Measurements from ENCODE around the gene PIEZO1. TPM values are rescaled to one million over a fixed set of nuclear protein-coding genes. Genes with fewer than 3 reads are reported as not detected.

The PIEZO1 gene
- total and polyA plus RNA-seq, 9 of the 15 experiments (the other 6 are each of a cell fraction or from before 2014, with no cell fraction given), result 3.6 to 432 (median 131) TPM

GRCh38 chr16:88713568-88714419, 71.2 kb downstream of the PIEZO1 start:
- FAIRE-seq, result no peak
- POLR2A ChIA-PET, result interaction anchor here (0.9 kb wide), 1 partner anchor 18 kb away, joined by 3 read pairs; no protein-coding TSS in a partner anchor
- TF ChIP-seq PCBP1 (IDR thresholded peaks at IDR 0.05; ENCODE audit: low read depth, low read length, poor library complexity, severe bottlenecking), result peak; percentile 13
- no peak for TF ChIP-seq TFAP4 (CRISPR knock-in tag; IDR thresholded peaks at IDR 0.05; ENCODE audit: borderline replicate concordance)
- TF ChIP-seq GATA2 (CRISPR knock-in tag; IDR thresholded peaks at IDR 0.05), result no peak
- TF ChIP-seq SREBF1 (IDR thresholded peaks at IDR 0.05; ENCODE audit: borderline replicate concordance, low read depth, low read length), result no peak
- TF ChIP-seq XRCC3 (IDR thresholded peaks at IDR 0.05), result no peak
- TF ChIP-seq HNRNPLL (IDR thresholded peaks at IDR 0.05; ENCODE audit: low read depth, low read length, poor library complexity, severe bottlenecking), result peak; percentile 65
- no peak for TF ChIP-seq ILF3 (IDR thresholded peaks at IDR 0.05; ENCODE audit: borderline replicate concordance)
- no peak for TF ChIP-seq YBX1 (IDR thresholded peaks at IDR 0.05)
- TF ChIP-seq MCM5 (IDR thresholded peaks at IDR 0.05; ENCODE audit: low read depth), result no peak
- TF ChIP-seq ZNF124 (CRISPR knock-in tag; IDR thresholded peaks at IDR 0.05), result no peak
- peak; percentile 84 for TF ChIP-seq POLR2G (IDR thresholded peaks at IDR 0.05; ENCODE audit: low read depth, low read length)
- TF ChIP-seq PTBP1 (IDR thresholded peaks at IDR 0.05; ENCODE audit: low read depth, low read length), result 0 out of 2 replicates have a peak, but pooled peaks have one; percentile 55
- peak; percentile 24; the same call in 1 of the 2 replicates for TF ChIP-seq ZBTB7A (IDR thresholded peaks at IDR 0.05; ENCODE audit: borderline replicate concordance, control insufficient read depth, low read depth, low read length)
- TF ChIP-seq ZNF717 (CRISPR knock-in tag; IDR thresholded peaks at IDR 0.05), result no peak
- peak; percentile 57 for TF ChIP-seq POLR2A (conservative IDR thresholded peaks at IDR 0.05)
- peak in 1 of 2 experiments; percentile 13; a peak in 1 of 4 replicates for TF ChIP-seq FOXA3 (CRISPR knock-in tag; conservative IDR thresholded peaks at IDR 0.05 in 1 of 2, IDR thresholded peaks at IDR 0.05 in 1 of 2)
- no peak for TF ChIP-seq U2AF2 (optimal IDR thresholded peaks at IDR 0.05; ENCODE audit: low read depth, low read length)
- peak; percentile 97 for TF ChIP-seq RBM22 (IDR thresholded peaks at IDR 0.05; ENCODE audit: low read depth, low read length, poor library complexity, severe bottlenecking)
- TF ChIP-seq SP2 (IDR thresholded peaks at IDR 0.05; ENCODE audit: extremely low read depth, low read depth, low read length, poor library complexity, severe bottlenecking), result no peak
- no peak for TF ChIP-seq TOE1 (IDR thresholded peaks at IDR 0.05; ENCODE audit: borderline replicate concordance)
- TF ChIP-seq TOE1 (CRISPR knock-in tag; IDR thresholded peaks at IDR 0.05; ENCODE audit: borderline replicate concordance, low read depth), result no peak
- TF ChIP-seq BCOR (IDR thresholded peaks at IDR 0.05), result no peak
- TF ChIP-seq RBFOX2 (IDR thresholded peaks at IDR 0.05; ENCODE audit: low read depth, low read length), result peak; percentile 52; the same call in 1 of the 2 replicates

More at GRCh38 chr16:88713568-88714419, 71.2 kb downstream of the PIEZO1 start:
- peaks cover 17% of the 10 kb centered on the region; the same call in 1 of the 2 replicates for H4K20me1 ChIP-seq (replicated peaks; ENCODE audit: control insufficient read depth, insufficient read depth, low read length)
- peaks cover 0 to 65% of the 10 kb centered on the region in 2 experiments; a peak in 1 of 5 replicates for H3K4me1 ChIP-seq (replicated peaks in 1 of 2; ENCODE audit: control insufficient read depth in 2 of 2, insufficient read depth in 2 of 2, low read length in 2 of 2)
- peak; percentile 64 for ATAC-seq
- CTCF ChIA-PET (ENCODE audit: low intra/inter-chr PET ratio), result no interaction called here
- H3K27me3 ChIP-seq (ENCODE audit: control insufficient read depth in 2 of 2, insufficient read depth in 2 of 2, low read length in 2 of 2), result no peaks in the 10 kb centered on the region; a peak in 1 of 5 replicates
- H3K9ac ChIP-seq (ENCODE audit: insufficient read depth in 1 of 2, low read depth in 2 of 2, low read length in 2 of 2), result no peak overlapping the region
- peaks cover 3% of the 10 kb centered on the region for H3K9me1 ChIP-seq (ENCODE audit: control insufficient read depth, insufficient read depth, low read length)
- H2AFZ ChIP-seq (ENCODE audit: low read depth, low read length), result no peak overlapping the region
- no peak overlapping the region for H3K4me2 ChIP-seq (ENCODE audit: insufficient read depth, low read length)
- WGBS (ENCODE audit: insufficient coverage, low coverage, missing lambda C conversion rate), result 79% methylated on average over 28 of the region's 30 CpGs
- peak in 3 of 4 experiments; percentile 48 to 72 (median 54) for DNase-seq (ENCODE audit: extremely low read depth in 1 of 4, low spot score in 3 of 4)
- H3K4me3 ChIP-seq, result no peak overlapping the region
- BruUV-seq (replicated peaks), result no TSS peak
- intact Hi-C loops (cut with micrococcal nuclease) (no loop called here), in situ Hi-C loops (cut with MboI) (no loop called here)
- H3K79me2 ChIP-seq (ENCODE audit: control insufficient read depth, insufficient read depth, low read length), result peaks cover 21% of the 10 kb centered on the region
- H3K36me3 ChIP-seq (ENCODE audit: control insufficient read depth, insufficient read depth, low read length), result peaks cover 94% of the 10 kb centered on the region
- no peak overlapping the region for H3K27ac ChIP-seq (ENCODE audit: extremely low read depth, low read depth, low read length)
- 0 out of 2 replicates have a peak, but pooled peaks cover 2% of the 10 kb centered on the region for H3K9me3 ChIP-seq (replicated peaks; ENCODE audit: control insufficient read depth, insufficient read depth, low read depth, low read length)
